Thymus (tissue), 11 donors: Measurements from ENCODE around the gene ADGRF1. TPM values are rescaled to one million over a fixed set of nuclear protein-coding genes. Genes with fewer than 3 reads are reported as not detected.
A peak's percentile ranks its signal among the peaks of the same experiment; 100 is the strongest.

Experiments
- DNase-seq, 9 donors: peaks; one replicate each; pipeline ENCODE4 v3.0.0-alpha.2; 2013; ENCODE audit warnings: low spot score in 9 of 9, low read depth in 6 of 9, missing footprints in 1 of 9
- H3K27ac ChIP-seq, 2 donors: one replicate each; pipeline ENCODE4 v1.5.1; 2013; ENCODE audit warnings: control low read depth in 1 of 2, low read depth in 1 of 2, low read length in 1 of 2, mild to moderate bottlenecking in 1 of 2, moderate library complexity in 1 of 2
- H3K27me3 ChIP-seq, 2 donors: one replicate each; pipeline ENCODE4 v1.5.1; 2013; ENCODE audit warnings: low read length in 1 of 2; ENCODE audit not compliant: control insufficient read depth in 2 of 2, insufficient read depth in 1 of 2
- H3K36me3 ChIP-seq, 2 donors: one replicate each; pipeline ENCODE4 v1.5.1; 2013; ENCODE audit warnings: low read length in 1 of 2, mild to moderate bottlenecking in 1 of 2, moderate library complexity in 1 of 2; ENCODE audit not compliant: control insufficient read depth in 2 of 2, insufficient read depth in 2 of 2
- H3K4me1 ChIP-seq, 2 donors: one replicate each; pipeline ENCODE4 v1.5.1; 2013; ENCODE audit warnings: low read length in 2 of 2; ENCODE audit not compliant: control insufficient read depth in 2 of 2, insufficient read depth in 2 of 2
- H3K4me3 ChIP-seq, 2 donors: one replicate each; pipeline ENCODE4 v1.5.1; 2013; ENCODE audit warnings: low read length in 2 of 2, control low read depth in 1 of 2, mild to moderate bottlenecking in 1 of 2
- H3K9me3 ChIP-seq, 2 donors: one replicate each; pipeline ENCODE4 v1.5.1; 2013; ENCODE audit warnings: low read length in 1 of 2, mild to moderate bottlenecking in 1 of 2; ENCODE audit not compliant: control insufficient read depth in 2 of 2, insufficient read depth in 1 of 2
- WGBS: extraction: QIAGEN DNeasy Blood & Tissue Kit; methylation state at CpG from one replicate; pipeline ENCODE4 v1.1.7; 2013; 5-methylcytosine and 5-hydroxymethylcytosine counted together
- polyA plus RNA-seq: library from polyadenylated mRNA; stranded (reverse); fragments of 200-250 nt; gene quantifications from one replicate; pipeline ENCODE4 v1.2.3, GENCODE V29; 2013
- total RNA-seq: library from RNA; stranded (reverse); fragments of 120-200 nt; gene quantifications from one replicate; pipeline ENCODE4 v1.2.4, GENCODE V29; 2013
- donor health status: healthy.

Gene ADGRF1
- total and polyA plus RNA-seq, 2 donors = 0.19 to 0.66 TPM

DNA sequence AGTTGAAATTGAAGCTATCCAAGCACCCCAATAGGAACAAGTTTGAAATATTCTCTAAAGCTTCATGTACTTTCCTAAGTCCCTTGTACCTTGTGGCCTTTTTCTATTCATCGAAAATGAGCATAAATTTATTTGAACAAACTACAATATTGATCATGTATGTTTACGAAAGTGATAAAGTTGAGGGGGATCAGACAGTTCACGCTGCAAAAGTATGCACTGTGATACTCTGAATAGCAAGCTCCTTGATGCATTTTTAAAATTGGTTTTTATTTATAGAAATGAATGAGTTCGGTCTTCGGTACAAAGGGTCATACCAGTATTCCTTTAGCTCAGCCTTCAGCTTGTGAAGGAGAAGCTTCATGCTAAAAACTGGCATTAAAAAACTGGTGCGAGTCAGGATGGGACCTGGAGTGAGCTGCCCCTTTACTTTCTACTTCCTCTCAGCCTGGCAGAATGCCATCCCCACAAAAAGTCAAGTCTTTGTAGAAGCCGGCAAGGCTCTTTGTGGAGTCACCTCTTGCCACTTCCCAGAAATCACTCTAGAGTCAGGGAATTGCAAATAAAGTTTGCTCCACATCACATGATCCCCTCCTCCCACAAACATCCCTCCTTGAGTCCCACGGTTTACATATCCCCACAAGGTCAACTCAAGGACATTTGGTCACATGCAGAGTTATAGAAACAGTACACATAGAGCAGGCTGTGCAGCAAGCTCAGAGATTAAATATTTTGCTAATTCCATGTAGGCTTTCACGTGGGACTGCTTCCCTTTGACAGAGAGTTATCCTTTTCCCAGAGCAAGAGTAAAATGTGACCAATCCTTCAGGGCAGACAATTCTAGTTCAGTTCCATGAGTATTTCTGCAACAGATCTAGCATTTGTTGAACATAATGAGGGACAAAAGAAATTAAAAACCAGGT is 34.6 kb upstream of the ADGRF1 start:
- WGBS = 62% methylated on average over 9 of the region's 9 CpGs

DNA sequence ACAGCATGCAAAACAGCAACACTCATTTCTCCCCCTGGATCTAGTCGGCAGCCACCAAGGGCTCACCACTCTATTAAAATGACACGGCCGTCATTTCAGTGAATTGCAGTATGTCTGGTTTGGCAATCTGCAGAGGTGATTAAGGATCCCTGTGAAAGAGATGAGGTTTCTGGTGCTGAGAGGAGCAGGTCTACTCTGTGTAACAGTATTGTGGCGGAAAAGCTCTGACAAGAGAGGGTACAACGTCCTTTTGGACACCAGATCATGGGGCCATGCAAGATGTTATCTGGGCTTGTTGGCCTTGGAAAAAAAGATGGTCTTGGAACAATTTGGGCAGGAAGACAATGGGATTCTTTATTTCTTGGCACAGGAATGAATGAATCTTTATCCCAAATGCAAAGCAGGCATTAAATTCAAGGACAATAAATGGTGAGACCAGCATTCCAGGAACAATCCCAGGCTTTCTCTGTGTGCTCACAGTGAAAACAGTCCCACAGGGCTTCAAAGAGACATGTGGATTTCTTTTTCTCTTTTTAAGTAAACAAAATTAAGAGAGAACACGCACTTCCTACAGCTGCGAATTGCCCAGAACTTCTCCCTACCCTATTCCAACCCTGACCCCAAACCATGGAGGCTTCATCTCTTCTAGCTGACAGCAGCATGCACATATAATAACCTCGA is 33.7 kb upstream of the ADGRF1 start:
- peaks cover 0 to 4% of the 10 kb centered on the region in 2 donors for H3K4me1 ChIP-seq
- DNase-seq = no peak
- no peaks in the 10 kb centered on the region for H3K36me3 ChIP-seq
- H3K9me3 ChIP-seq = peaks cover 0 to 3% of the 10 kb centered on the region in 2 donors
- H3K4me3 ChIP-seq = no peak overlapping the region
- no peaks in the 10 kb centered on the region for H3K27me3 ChIP-seq
- no peak overlapping the region for H3K27ac ChIP-seq
- 93% methylated on average over 8 of the region's 8 CpGs for WGBS

More for the DNA sequence above, 34.6 kb upstream of the ADGRF1 start:
- Histone ChIP-seq H3K36me3 (no peaks in the 10 kb centered on the region), H3K9me3 (peaks cover 0 to 3% of the 10 kb centered on the region in 2 donors), H3K4me3 (no peak overlapping the region), H3K27ac (no peak overlapping the region), H3K27me3 (no peaks in the 10 kb centered on the region), H3K4me1 (peaks cover 0 to 4% of the 10 kb centered on the region in 2 donors)
- DNase-seq = no peak

DNA sequence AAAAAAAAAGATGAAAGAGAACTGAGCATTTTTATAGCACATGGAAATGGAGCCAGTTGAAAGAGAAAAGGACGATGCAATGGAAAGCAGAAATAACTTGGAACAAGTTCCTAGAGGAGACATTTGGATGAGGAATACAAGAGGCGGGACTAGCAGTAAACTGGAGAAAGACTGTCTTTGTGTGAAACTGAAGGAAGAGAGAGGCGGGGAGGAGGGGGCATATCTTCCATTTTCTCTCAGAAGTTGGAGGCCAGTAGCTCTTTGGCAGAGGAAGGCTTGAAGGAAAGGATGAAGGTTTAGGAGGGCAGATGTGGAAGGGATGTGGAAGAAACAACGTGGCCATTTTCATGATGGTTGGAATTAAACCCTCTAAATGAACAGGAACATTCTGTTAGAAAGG is 33.0 kb upstream of the ADGRF1 start:
- no peak for DNase-seq
- peaks cover 0 to 4% of the 10 kb centered on the region in 2 donors for H3K4me1 ChIP-seq
- no peaks in the 10 kb centered on the region for H3K27me3 ChIP-seq
- H3K9me3 ChIP-seq = peaks cover 0 to 3% of the 10 kb centered on the region in 2 donors
- 97% methylated on average over 4 of the region's 4 CpGs for WGBS
- H3K36me3 ChIP-seq = no peaks in the 10 kb centered on the region
- H3K27ac ChIP-seq = no peak overlapping the region
- no peak overlapping the region for H3K4me3 ChIP-seq

GRCh38 chr6:47073125-47074110 is 31.3 kb upstream of the ADGRF1 start:
- WGBS = 76% methylated on average over 5 of the region's 5 CpGs
- peaks cover 0 to 4% of the 10 kb centered on the region in 2 donors for H3K4me1 ChIP-seq
- DNase-seq = peak in 1 of 9 donors; percentile 16
- H3K27ac ChIP-seq = no peak overlapping the region
- H3K36me3 ChIP-seq = no peaks in the 10 kb centered on the region
- H3K4me3 ChIP-seq = no peak overlapping the region
- no peaks in the 10 kb centered on the region for H3K27me3 ChIP-seq
- no peaks in the 10 kb centered on the region for H3K9me3 ChIP-seq

DNA sequence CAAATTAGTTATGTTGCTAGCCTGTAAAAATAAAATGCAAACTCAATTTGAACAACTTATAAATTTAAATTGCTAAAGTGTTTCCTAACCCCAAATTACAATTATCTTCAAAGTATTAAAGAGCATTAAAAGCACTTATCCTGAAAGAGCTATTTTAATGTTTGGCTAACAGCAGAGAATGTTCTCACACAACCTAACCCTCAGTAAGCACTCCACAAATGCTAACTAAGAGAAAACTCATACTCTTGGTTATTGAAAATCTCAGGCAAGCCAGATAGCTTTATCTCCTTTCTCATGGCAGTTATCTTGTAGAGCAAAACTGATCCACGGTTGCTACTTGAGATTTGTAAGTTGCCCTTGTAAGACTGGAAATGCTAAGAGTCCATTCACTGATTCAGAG is 30.5 kb upstream of the ADGRF1 start:
- Histone ChIP-seq H3K27me3 (no peaks in the 10 kb centered on the region), H3K9me3 (no peaks in the 10 kb centered on the region), H3K27ac (no peak overlapping the region), H3K4me3 (no peak overlapping the region), H3K36me3 (no peaks in the 10 kb centered on the region), H3K4me1 (peaks cover 0 to 4% of the 10 kb centered on the region in 2 donors)
- no peak for DNase-seq
- 42% methylated on average over 1 of the region's 1 CpG for WGBS

DNA sequence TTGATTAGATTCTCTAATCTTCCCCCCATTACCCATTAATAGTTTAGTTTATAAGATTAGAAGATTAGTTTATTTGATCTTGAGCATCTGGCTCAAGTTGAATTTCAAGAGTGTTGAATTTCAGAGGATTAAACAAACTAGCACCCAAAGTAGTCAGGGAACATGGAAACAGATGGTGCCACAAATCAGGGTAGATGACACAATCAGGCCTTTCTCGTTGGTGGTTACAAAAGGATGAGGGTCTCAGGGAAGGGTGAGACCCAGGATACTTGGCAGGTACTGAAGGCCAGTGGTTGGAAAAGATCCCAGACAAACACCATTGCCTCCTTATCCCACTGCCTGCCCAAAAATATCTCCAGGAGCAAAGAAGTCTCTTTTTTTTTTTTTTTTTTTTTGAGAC is 29.5 kb upstream of the ADGRF1 start:
- H3K36me3 ChIP-seq = no peaks in the 10 kb centered on the region
- 89% methylated on average over 1 of the region's 1 CpG for WGBS
- H3K4me1 ChIP-seq = peaks cover 0 to 4% of the 10 kb centered on the region in 2 donors
- H3K27ac ChIP-seq = no peak overlapping the region
- no peak for DNase-seq
- no peaks in the 10 kb centered on the region for H3K27me3 ChIP-seq
- H3K4me3 ChIP-seq = no peak overlapping the region
- H3K9me3 ChIP-seq = no peaks in the 10 kb centered on the region

GRCh38 chr6:47070461-47070860 is 28.3 kb upstream of the ADGRF1 start:
- over 99% methylated on average over 3 of the region's 3 CpGs for WGBS
- DNase-seq = no peak
- no peak overlapping the region for H3K4me3 ChIP-seq

GRCh38 chr6:47069156-47069555 is 27.0 kb upstream of the ADGRF1 start:
- 98% methylated on average over 2 of the region's 2 CpGs for WGBS
- no peaks in the 10 kb centered on the region for H3K36me3 ChIP-seq
- no peaks in the 10 kb centered on the region for H3K9me3 ChIP-seq
- no peak overlapping the region for H3K4me3 ChIP-seq
- H3K27ac ChIP-seq = no peak overlapping the region
- no peaks in the 10 kb centered on the region for H3K27me3 ChIP-seq
- no peak for DNase-seq
- H3K4me1 ChIP-seq = no peaks in the 10 kb centered on the region

More at GRCh38 chr6:47070461-47070860, 28.3 kb upstream of the ADGRF1 start:
- H3K9me3 ChIP-seq = no peaks in the 10 kb centered on the region
- no peaks in the 10 kb centered on the region for H3K4me1 ChIP-seq
- H3K36me3 ChIP-seq = no peaks in the 10 kb centered on the region
- H3K27me3 ChIP-seq = no peaks in the 10 kb centered on the region
- H3K27ac ChIP-seq = no peak overlapping the region
